Measurements from ENCODE around the gene LAMTOR4. TPM values are rescaled to one million over a fixed set of nuclear protein-coding genes. Genes with fewer than 3 reads are reported as not detected.
A peak's percentile ranks its signal among the peaks of the same experiment; 100 is the strongest.

Gene LAMTOR4
- total RNA-seq, 1 donor from 2014 or later, result 106 TPM

DNA sequence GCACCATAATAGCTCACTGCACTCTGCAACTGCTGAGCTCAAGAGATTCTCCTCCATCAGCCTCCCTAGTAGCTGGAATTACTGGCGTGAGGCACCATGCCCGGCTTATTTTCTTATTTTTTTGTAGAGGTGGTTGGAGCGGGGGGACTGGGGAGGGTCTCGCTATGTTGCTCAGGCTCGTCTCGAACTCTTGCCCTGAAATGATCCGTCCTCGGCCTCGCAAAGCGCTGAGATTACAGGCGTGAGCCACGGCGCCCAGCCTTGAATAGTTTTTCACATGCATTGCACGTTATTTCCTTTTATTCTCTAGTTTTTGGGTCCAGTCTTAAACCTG is 526 bp upstream of the LAMTOR4 start:
- TF ChIP-seq, protein P1, sequence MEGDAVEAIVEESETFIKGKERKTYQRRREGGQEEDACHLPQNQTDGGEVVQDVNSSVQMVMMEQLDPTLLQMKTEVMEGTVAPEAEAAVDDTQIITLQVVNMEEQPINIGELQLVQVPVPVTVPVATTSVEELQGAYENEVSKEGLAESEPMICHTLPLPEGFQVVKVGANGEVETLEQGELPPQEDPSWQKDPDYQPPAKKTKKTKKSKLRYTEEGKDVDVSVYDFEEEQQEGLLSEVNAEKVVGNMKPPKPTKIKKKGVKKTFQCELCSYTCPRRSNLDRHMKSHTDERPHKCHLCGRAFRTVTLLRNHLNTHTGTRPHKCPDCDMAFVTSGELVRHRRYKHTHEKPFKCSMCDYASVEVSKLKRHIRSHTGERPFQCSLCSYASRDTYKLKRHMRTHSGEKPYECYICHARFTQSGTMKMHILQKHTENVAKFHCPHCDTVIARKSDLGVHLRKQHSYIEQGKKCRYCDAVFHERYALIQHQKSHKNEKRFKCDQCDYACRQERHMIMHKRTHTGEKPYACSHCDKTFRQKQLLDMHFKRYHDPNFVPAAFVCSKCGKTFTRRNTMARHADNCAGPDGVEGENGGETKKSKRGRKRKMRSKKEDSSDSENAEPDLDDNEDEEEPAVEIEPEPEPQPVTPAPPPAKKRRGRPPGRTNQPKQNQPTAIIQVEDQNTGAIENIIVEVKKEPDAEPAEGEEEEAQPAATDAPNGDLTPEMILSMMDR (IDR thresholded peaks at IDR 0.05; ENCODE audit: unreplicated experiment), result no peak

DNA sequence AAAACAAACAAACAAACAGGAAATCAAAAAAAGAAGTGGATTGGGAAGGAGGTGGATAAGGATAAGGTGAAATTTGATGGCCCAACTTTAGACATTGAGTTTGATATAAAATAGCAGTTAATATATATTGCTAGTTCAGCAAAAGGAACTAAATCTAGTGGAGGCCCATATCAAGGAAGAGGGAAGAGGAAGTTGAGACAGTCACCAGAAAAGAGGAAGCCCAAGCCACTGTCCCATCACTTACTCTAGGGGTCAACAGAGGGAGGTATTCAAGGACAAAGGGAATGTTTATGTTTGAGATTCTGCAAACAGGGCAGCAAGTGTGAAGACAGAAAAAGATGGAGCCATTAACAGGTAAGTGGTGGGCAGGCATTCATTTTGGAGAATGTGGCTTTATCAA is 3.7 kb downstream of the LAMTOR4 start:
- H3K9me3 Mint-ChIP-seq (ENCODE audit: low read depth), result no peaks in the 10 kb centered on the region
- no peak for DNase-seq (ENCODE audit: low spot score, unreplicated experiment)
- no peaks in the 10 kb centered on the region for H3K27me3 Mint-ChIP-seq
- peak overlapping the region; percentile 41 for H3K27ac Mint-ChIP-seq
- peaks cover 15% of the 10 kb centered on the region for H3K36me3 Mint-ChIP-seq (ENCODE audit: insufficient read depth)
- H3K4me1 Mint-ChIP-seq (ENCODE audit: low read depth), result peaks cover 13% of the 10 kb centered on the region
- no peak overlapping the region for H3K4me3 Mint-ChIP-seq (ENCODE audit: low read depth)
- TF ChIP-seq, protein P1 (IDR thresholded peaks at IDR 0.05; ENCODE audit: unreplicated experiment), result no peak

More for the DNA sequence above, 526 bp upstream of the LAMTOR4 start:
- peaks cover 9% of the 10 kb centered on the region for H3K36me3 Mint-ChIP-seq (ENCODE audit: insufficient read depth)
- H3K4me1 Mint-ChIP-seq (ENCODE audit: low read depth), result peaks cover 11% of the 10 kb centered on the region
- H3K27ac Mint-ChIP-seq, result peak overlapping the region; percentile 93
- peak overlapping the region; percentile 99 for H3K4me3 Mint-ChIP-seq (ENCODE audit: low read depth)
- DNase-seq (ENCODE audit: low spot score, unreplicated experiment), result no peak
- no peaks in the 10 kb centered on the region for H3K27me3 Mint-ChIP-seq
- H3K9me3 Mint-ChIP-seq (ENCODE audit: low read depth), result no peaks in the 10 kb centered on the region

DNA sequence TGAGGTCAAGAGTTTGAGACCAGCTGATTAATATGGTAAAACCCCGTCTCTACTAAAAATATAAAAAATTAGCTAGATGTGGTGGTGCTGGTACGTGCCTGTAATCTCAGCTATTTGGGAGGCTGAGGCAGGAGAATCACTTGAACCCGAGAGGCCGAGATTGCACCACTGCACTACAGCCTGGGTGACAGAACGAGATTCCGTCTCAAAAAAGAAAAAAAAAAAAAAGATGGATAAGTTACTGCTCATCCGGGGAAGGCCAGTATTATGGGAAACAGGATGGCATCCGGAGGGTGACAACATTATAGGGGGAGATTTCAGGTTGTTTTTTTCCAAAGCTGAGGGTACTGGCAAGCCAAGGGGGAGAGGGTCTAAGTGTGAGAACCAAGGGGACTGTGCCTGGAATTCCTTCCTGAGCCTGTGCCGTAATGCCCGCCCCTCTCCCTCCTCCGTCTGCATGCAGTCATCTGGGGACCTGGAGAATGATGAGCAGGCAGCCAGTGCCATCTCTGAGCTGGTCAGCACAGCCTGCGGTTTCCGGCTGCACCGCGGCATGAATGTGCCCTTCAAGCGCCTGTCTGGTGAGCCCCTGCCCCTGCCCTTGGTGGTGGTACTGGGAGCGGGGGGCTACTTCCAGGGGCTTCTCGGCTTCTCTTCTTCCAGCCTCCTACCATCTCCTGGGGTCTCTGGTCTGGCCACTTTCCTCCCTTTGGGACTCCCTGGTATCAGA is 4.4 kb downstream of the LAMTOR4 start:
- Mint-ChIP-seq H3K27me3 (no peaks in the 10 kb centered on the region), H3K27ac (no peak overlapping the region), H3K9me3 (ENCODE audit: low read depth) (no peaks in the 10 kb centered on the region), H3K36me3 (ENCODE audit: insufficient read depth) (peaks cover 15% of the 10 kb centered on the region), H3K4me3 (ENCODE audit: low read depth) (no peak overlapping the region), H3K4me1 (ENCODE audit: low read depth) (peaks cover 17% of the 10 kb centered on the region)
- no peak for DNase-seq (ENCODE audit: low spot score, unreplicated experiment)
- TF ChIP-seq, protein P1 (IDR thresholded peaks at IDR 0.05; ENCODE audit: unreplicated experiment), result no peak

DNA sequence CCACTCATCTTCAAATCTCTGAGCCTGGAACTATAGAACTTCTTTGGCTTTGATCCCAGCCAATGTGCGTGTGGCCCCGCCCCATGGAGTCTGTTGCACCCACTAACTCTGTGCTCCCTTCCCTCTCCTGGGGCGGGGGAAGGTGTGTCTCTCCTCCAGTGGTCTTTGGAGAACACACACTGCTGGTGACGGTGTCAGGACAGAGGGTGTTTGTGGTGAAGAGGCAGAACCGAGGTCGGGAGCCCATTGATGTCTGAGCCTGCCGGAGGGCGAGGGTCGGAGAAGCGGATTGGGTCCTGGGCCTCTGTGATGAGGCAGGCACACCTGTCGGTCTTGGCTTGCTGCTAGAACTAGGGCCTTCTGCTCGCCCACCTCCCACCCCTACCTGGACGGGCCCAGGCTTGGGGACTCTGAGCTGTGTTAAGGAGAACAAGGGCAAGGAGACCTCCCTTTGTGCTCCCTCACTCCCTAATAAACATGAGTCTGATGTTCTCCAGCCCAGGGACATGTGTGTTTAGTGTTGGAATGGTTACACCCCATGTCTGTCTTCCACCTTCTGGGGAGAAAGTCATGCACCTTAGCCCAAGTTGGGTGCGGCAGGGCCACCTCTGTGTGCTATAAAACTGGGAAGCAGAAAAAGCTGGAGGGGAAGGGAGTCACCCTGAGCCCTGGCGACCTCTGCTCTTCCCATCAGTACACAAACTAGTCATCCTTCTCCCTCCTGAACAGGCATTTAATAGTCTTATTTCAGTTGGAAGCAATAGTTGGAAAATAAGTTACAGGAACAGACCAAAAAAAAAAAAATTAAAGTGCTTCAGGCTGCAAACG is 5.2 kb downstream of the LAMTOR4 start:
- Mint-ChIP-seq H3K36me3 (ENCODE audit: insufficient read depth) (peaks cover 15% of the 10 kb centered on the region), H3K27me3 (no peaks in the 10 kb centered on the region), H3K9me3 (ENCODE audit: low read depth) (no peaks in the 10 kb centered on the region), H3K27ac (no peak overlapping the region), H3K4me1 (ENCODE audit: low read depth) (peaks cover 12% of the 10 kb centered on the region), H3K4me3 (ENCODE audit: low read depth) (no peak overlapping the region)
- DNase-seq (ENCODE audit: low spot score, unreplicated experiment), result no peak
- TF ChIP-seq, protein P1 (IDR thresholded peaks at IDR 0.05; ENCODE audit: unreplicated experiment), result no peak

DNA sequence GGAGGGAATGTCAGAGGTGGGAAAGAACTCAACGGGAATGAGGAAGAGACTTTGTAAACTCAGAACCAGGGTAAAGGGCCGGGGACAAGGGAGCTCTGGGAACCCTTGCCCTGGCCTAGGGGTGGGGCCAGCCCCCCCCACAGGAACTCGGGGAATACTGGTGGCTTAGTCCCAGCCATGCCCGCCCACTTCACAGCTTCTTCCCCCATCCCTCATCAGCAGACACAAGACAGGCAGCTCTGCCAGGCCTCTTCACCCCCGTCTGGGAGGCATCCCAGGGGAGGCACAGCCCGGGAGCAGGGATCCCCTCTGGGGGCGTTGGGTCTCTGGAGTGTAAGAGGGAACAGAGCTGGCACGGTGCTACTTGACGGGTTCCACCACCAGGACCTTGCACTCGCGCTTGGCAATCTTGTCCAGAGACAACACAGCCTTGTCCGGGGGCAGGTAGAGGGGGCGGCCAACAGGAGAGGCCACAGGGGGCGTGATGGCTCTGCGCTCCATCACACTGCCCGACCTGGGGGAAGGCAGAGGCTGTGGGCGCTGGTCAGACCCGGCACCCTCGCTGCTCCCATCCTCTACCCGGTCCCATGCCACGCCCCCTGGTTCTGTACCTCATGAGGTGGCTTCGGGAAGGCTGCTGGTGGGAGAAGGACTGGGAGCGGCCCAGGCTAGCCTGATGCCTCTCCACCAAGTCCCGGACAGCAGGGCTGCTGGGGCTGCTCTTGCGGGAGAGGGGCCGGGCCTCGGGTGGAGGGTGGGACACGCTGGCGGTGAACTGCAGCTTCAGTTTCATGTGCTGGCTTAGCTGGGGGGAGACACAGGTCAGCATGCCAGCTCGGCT is 6.2 kb downstream of the LAMTOR4 start:
- Mint-ChIP-seq H3K27ac (no peak overlapping the region), H3K27me3 (no peaks in the 10 kb centered on the region), H3K4me1 (ENCODE audit: low read depth) (peaks cover 11% of the 10 kb centered on the region), H3K4me3 (ENCODE audit: low read depth) (no peak overlapping the region), H3K9me3 (ENCODE audit: low read depth) (no peaks in the 10 kb centered on the region), H3K36me3 (ENCODE audit: insufficient read depth) (peaks cover 15% of the 10 kb centered on the region)
- TF ChIP-seq, protein P1 (IDR thresholded peaks at IDR 0.05; ENCODE audit: unreplicated experiment), result no peak
- no peak for DNase-seq (ENCODE audit: low spot score, unreplicated experiment)
